WTC11 (cell line): ENCODE results near the gene INSYN1. TPM values are rescaled to one million over a fixed set of nuclear protein-coding genes. Genes with fewer than 3 reads are reported as not detected.

Experiments
- ATAC-seq: fragments of 200-7000 bp; cut with Tn5 transposase; 2 replicates; pipeline ENCODE4 v1.10.0; 2021; ENCODE audit warnings: mild to moderate bottlenecking, moderate library complexity
- CTCF ChIA-PET: fragments of 300-600 bp; sonication (Branson Sonifier 250); formaldehyde crosslinking; loops from one replicate; lab custom pipeline; 2021; ENCODE audit warnings: antibody characterized with exemption; lab: Charles Lee
- POLR2A ChIA-PET: fragments of 350-600 bp; sonication (Branson Sonifier 250); formaldehyde crosslinking; loops from one replicate; lab custom pipeline; 2021; ENCODE audit warnings: antibody characterized with exemption; lab: Charles Lee
- DNase-seq: peaks from one replicate; pipeline ENCODE4 v3.0.0; 2021; ENCODE audit warnings: low spot score
- H3K27ac Mint-ChIP-seq: 2 replicates; pipeline ENCODE4 v1.8.0; 2021; ENCODE audit warnings: mixed read lengths
- H3K27me3 Mint-ChIP-seq: 2 replicates; pipeline ENCODE4 v1.8.0; 2021; ENCODE audit warnings: low read depth, mild to moderate bottlenecking, moderate library complexity, mixed read lengths
- H3K36me3 Mint-ChIP-seq: 2 replicates; pipeline ENCODE4 v1.8.0; 2021; ENCODE audit warnings: mixed read lengths
- H3K4me1 Mint-ChIP-seq: 2 replicates; pipeline ENCODE4 v1.8.0; 2022; ENCODE audit warnings: mixed read lengths
- H3K4me3 Mint-ChIP-seq: 2 replicates; pipeline ENCODE4 v1.8.0; 2021; ENCODE audit warnings: mild to moderate bottlenecking, moderate library complexity, mixed read lengths
- H3K9me3 Mint-ChIP-seq: 2 replicates; pipeline ENCODE4 v1.8.0; 2021; ENCODE audit warnings: mixed read lengths
- ATF1 ChIP-seq: sonication (generic); formaldehyde crosslinking; IDR thresholded peaks from 2 replicates; pipeline ENCODE4 v1.8.1; 2023; ENCODE audit warnings: mild to moderate bottlenecking, moderate library complexity, missing genetic modification reagents
- CREB1 ChIP-seq: sonication (generic); formaldehyde crosslinking; IDR thresholded peaks from 2 replicates; pipeline ENCODE4 v1.8.0; 2023; ENCODE audit warnings: mild to moderate bottlenecking, missing genetic modification reagents
- CTCF ChIP-seq: fragments of 200-600 bp; IDR thresholded peaks from 2 replicates; pipeline ENCODE4 v1.8.0; 2022; ENCODE audit warnings: antibody characterized with exemption
- ELF4 ChIP-seq: sonication (generic); formaldehyde crosslinking; IDR thresholded peaks from 2 replicates; pipeline ENCODE4 v1.8.1; 2022; ENCODE audit warnings: low read depth, mild to moderate bottlenecking, moderate library complexity, missing genetic modification reagents
- GRHL2 ChIP-seq: fragments of 250-450 bp; sonication (Bioruptor Pico); IDR thresholded peaks from 2 replicates; pipeline ENCODE4 v1.8.0; 2022; ENCODE audit warnings: mild to moderate bottlenecking, moderate library complexity; ENCODE audit not compliant: insufficient replicate concordance, severe bottlenecking
- IRF1 ChIP-seq: sonication (generic); formaldehyde crosslinking; IDR thresholded peaks from 2 replicates; pipeline ENCODE4 v1.8.0; 2023; ENCODE audit warnings: missing genetic modification reagents
- JUN ChIP-seq: sonication (generic); formaldehyde crosslinking; IDR thresholded peaks from 2 replicates; pipeline ENCODE4 v1.8.0; 2023; ENCODE audit warnings: mild to moderate bottlenecking, missing genetic modification reagents
- MAX ChIP-seq: sonication (generic); formaldehyde crosslinking; IDR thresholded peaks from 2 replicates; pipeline ENCODE4 v1.8.0; 2022; ENCODE audit warnings: mild to moderate bottlenecking, missing genetic modification reagents
- MLX ChIP-seq: sonication (generic); formaldehyde crosslinking; IDR thresholded peaks from 2 replicates; pipeline ENCODE4 v1.8.1; 2023; ENCODE audit warnings: mild to moderate bottlenecking, missing genetic modification reagents, moderate library complexity
- MYBL2 ChIP-seq: sonication (generic); formaldehyde crosslinking; IDR thresholded peaks from 2 replicates; pipeline ENCODE4 v1.8.1; 2023; ENCODE audit warnings: mild to moderate bottlenecking, moderate library complexity, missing genetic modification reagents
- NFE2L1 ChIP-seq: sonication (generic); formaldehyde crosslinking; IDR thresholded peaks from 2 replicates; pipeline ENCODE4 v1.8.1; 2023; ENCODE audit warnings: missing genetic modification reagents
- RELA ChIP-seq: sonication (generic); formaldehyde crosslinking; IDR thresholded peaks from 2 replicates; pipeline ENCODE4 v1.8.1; 2022; ENCODE audit warnings: missing genetic modification reagents, mild to moderate bottlenecking, borderline replicate concordance
- RORB ChIP-seq: fragments of 250-450 bp; sonication (Bioruptor Pico); IDR thresholded peaks from 2 replicates; pipeline ENCODE4 v1.9.0; 2021; ENCODE audit warnings: mild to moderate bottlenecking
- SMAD3 ChIP-seq: sonication (generic); formaldehyde crosslinking; IDR thresholded peaks from 2 replicates; pipeline ENCODE4 v1.8.0; 2022; ENCODE audit warnings: missing genetic modification reagents, mild to moderate bottlenecking, borderline replicate concordance
- SP1 ChIP-seq: sonication (generic); formaldehyde crosslinking; conservative IDR thresholded peaks from 2 replicates; pipeline ENCODE4 v1.8.1; 2022; ENCODE audit warnings: missing genetic modification reagents
- TCF7 ChIP-seq: sonication (generic); formaldehyde crosslinking; IDR thresholded peaks from 2 replicates; pipeline ENCODE4 v1.8.0; 2022; ENCODE audit warnings: mild to moderate bottlenecking, low read depth, missing genetic modification reagents, moderate library complexity
- TEAD4 ChIP-seq: sonication (generic); formaldehyde crosslinking; IDR thresholded peaks from 2 replicates; pipeline ENCODE4 v1.8.0; 2022; ENCODE audit warnings: mild to moderate bottlenecking, missing genetic modification reagents
- TP53 ChIP-seq: sonication (generic); formaldehyde crosslinking; IDR thresholded peaks from 2 replicates; pipeline ENCODE4 v1.8.1; 2023; ENCODE audit warnings: mild to moderate bottlenecking, missing genetic modification reagents
- USF1 ChIP-seq: sonication (generic); formaldehyde crosslinking; IDR thresholded peaks from 2 replicates; pipeline ENCODE4 v1.8.0; 2022; ENCODE audit warnings: mild to moderate bottlenecking, missing genetic modification reagents
- USF2 ChIP-seq: sonication (generic); formaldehyde crosslinking; IDR thresholded peaks from 2 replicates; pipeline ENCODE4 v1.8.1; 2023; ENCODE audit warnings: mild to moderate bottlenecking, missing genetic modification reagents, moderate library complexity
- ZNF138 ChIP-seq: sonication (generic); formaldehyde crosslinking; conservative IDR thresholded peaks from 2 replicates; pipeline ENCODE4 v1.8.1; 2022; ENCODE audit warnings: mild to moderate bottlenecking, moderate library complexity, missing genetic modification reagents
- ZNF281 ChIP-seq: sonication (generic); formaldehyde crosslinking; IDR thresholded peaks from 2 replicates; pipeline ENCODE4 v1.8.0; 2023; ENCODE audit warnings: mild to moderate bottlenecking, missing genetic modification reagents
- total RNA-seq: library from RNA; stranded (reverse); gene quantifications from 3 replicates; pipeline ENCODE4 v1.2.3, GENCODE V29; 2021

Gene INSYN1
- total RNA-seq, 1 experiment from 2014 or later = 11.9 TPM

- Mint-ChIP-seq H3K27ac (no peak overlapping the region), H3K4me3 (no peak overlapping the region), H3K36me3 (no peaks in the 10 kb centered on the region), H3K9me3 (no peaks in the 10 kb centered on the region), H3K4me1 (peaks cover 1% of the 10 kb centered on the region; the same call in 1 of the 2 replicates), H3K27me3 (no peaks in the 10 kb centered on the region; the same call in 1 of the 2 replicates)
- DNase-seq = no peak
- no peak for TF ChIP-seq RORB
- no peak for TF ChIP-seq NFE2L1
- no peak for TF ChIP-seq MYBL2 (CRISPR knock-in tag)
- no peak for TF ChIP-seq CREB1 (CRISPR knock-in tag)
- no peak for TF ChIP-seq TCF7 (CRISPR knock-in tag)
- POLR2A ChIA-PET = no interaction called here
- CTCF ChIA-PET = interaction anchor here (1.2 to 1.4 kb wide), 2 partner anchors 11 to 19 kb away, joined by 3 to 4 read pairs; no protein-coding TSS in a partner anchor
- no peak for ATAC-seq
Measured at GRCh38 chr15:73760330-73761329, 7.5 kb upstream of the INSYN1 start.

GRCh38 chr15:73758461-73758860 lies 5.3 kb upstream of the INSYN1 start:
- no peak for TF ChIP-seq GRHL2
- TF ChIP-seq CTCF = no peak
- TF ChIP-seq JUN = no peak
- TF ChIP-seq IRF1 (CRISPR knock-in tag) = no peak
- no peak for TF ChIP-seq MAX (CRISPR knock-in tag)
- Mint-ChIP-seq H3K4me1 (peaks cover 18% of the 10 kb centered on the region), H3K27ac (no peak overlapping the region), H3K9me3 (no peaks in the 10 kb centered on the region), H3K27me3 (peaks cover 11% of the 10 kb centered on the region), H3K36me3 (no peaks in the 10 kb centered on the region), H3K4me3 (no peak overlapping the region)
- ATAC-seq (no peak), DNase-seq (no peak)
- ChIA-PET CTCF (interaction anchor here (1.0 to 1.2 kb wide), 4 partner anchors 9 to 278 kb away, joined by 3 to 4 read pairs (median 3); no protein-coding TSS in a partner anchor), POLR2A (interaction anchor here (1.6 kb wide), 1 partner anchor 9 kb away, joined by 3 read pairs; no protein-coding TSS in a partner anchor)

- no peak overlapping the region for H3K4me3 Mint-ChIP-seq
- ChIA-PET CTCF (no interaction called here), POLR2A (interaction anchor here (0.6 kb wide), 1 partner anchor 563 kb away, joined by 3 read pairs; no protein-coding TSS in a partner anchor)
- H3K9me3 Mint-ChIP-seq = no peaks in the 10 kb centered on the region
- no peak overlapping the region for H3K27ac Mint-ChIP-seq
- H3K27me3 Mint-ChIP-seq = peaks cover 11% of the 10 kb centered on the region
- no peak for DNase-seq
- ATAC-seq = no peak
- peaks cover 18% of the 10 kb centered on the region for H3K4me1 Mint-ChIP-seq
- H3K36me3 Mint-ChIP-seq = no peaks in the 10 kb centered on the region
- TF ChIP-seq USF2 (CRISPR knock-in tag) (no peak), ELF4 (CRISPR knock-in tag) (no peak), ATF1 (no peak), ZNF138 (no peak), SMAD3 (CRISPR knock-in tag) (no peak), TP53 (CRISPR knock-in tag) (no peak), RELA (CRISPR knock-in tag) (no peak), MLX (CRISPR knock-in tag) (no peak), USF1 (CRISPR knock-in tag) (no peak), ZNF281 (no peak), TEAD4 (no peak), SP1 (CRISPR knock-in tag) (no peak), IRF1 (CRISPR knock-in tag) (no peak)
Measured at GRCh38 chr15:73757571-73757970, 4.4 kb upstream of the INSYN1 start.
